Kidney capillary endothelial cell (primary cell): ENCODE measurements around the gene STX10.
"Not testable (repeated sequence)": the region's sequence is repeated elsewhere in the genome, so short reads cannot be mapped to it uniquely, and the experiment has no call there.

Source experiments
- DNase-seq: peaks from one replicate; pipeline ENCODE4 v3.0.0-alpha.2; 2018; ENCODE audit warnings: low spot score

Gene STX10

GRCh38 chr19:13150187-13150930 lies at the start of gene STX10, which contains the start of gene IER2:
TSS of gene STX10 (minus strand) at chr19:13150375. CDS start at chr19:13150173, 202 bp downstream.
TSS of gene IER2 (plus strand) at chr19:13150411. CDS start at chr19:13153187, 2,776 bp downstream.
- DNase-seq = peak; percentile 92

- DNase-seq = no peak
Measured at GRCh38 chr19:13198634-13199033, 48.5 kb upstream of the STX10 start.

GRCh38 chr19:13195678-13196077 lies 45.5 kb upstream of the STX10 start:
- DNase-seq = no peak

GRCh38 chr19:13190781-13191540 lies 40.8 kb upstream of the STX10 start:
- no peak for DNase-seq

- no peak for DNase-seq
Measured at GRCh38 chr19:13189600-13189999, 39.4 kb upstream of the STX10 start.

- DNase-seq = no peak
Measured at GRCh38 chr19:13187419-13187818, 37.2 kb upstream of the STX10 start.

GRCh38 chr19:13186688-13187087 lies 36.5 kb upstream of the STX10 start:
- DNase-seq = not testable (repeated sequence)

- not testable (repeated sequence) for DNase-seq
Measured at GRCh38 chr19:13185763-13186657, 35.8 kb upstream of the STX10 start.

- DNase-seq = not testable (repeated sequence)
Measured at GRCh38 chr19:13184926-13185325, 34.8 kb upstream of the STX10 start.

- DNase-seq = no peak
Measured at GRCh38 chr19:13181747-13182388, 31.7 kb upstream of the STX10 start.

- DNase-seq = not testable (repeated sequence)
Measured at GRCh38 chr19:13178291-13178690, 28.1 kb upstream of the STX10 start.

- not testable (repeated sequence) for DNase-seq
Measured at GRCh38 chr19:13177584-13177983, 27.4 kb upstream of the STX10 start.

- no peak for DNase-seq
Measured at GRCh38 chr19:13176345-13176744, 26.2 kb upstream of the STX10 start.

- DNase-seq = no peak
Measured at GRCh38 chr19:13173139-13173737, 23.1 kb upstream of the STX10 start.

GRCh38 chr19:13172346-13173138 lies 22.4 kb upstream of the STX10 start:
- DNase-seq = peak; percentile 73

GRCh38 chr19:13171146-13171545 lies 21.0 kb upstream of the STX10 start:
- DNase-seq = no peak

GRCh38 chr19:13169769-13170168 lies 19.6 kb upstream of the STX10 start:
- no peak for DNase-seq

GRCh38 chr19:13166151-13166550 lies 16.0 kb upstream of the STX10 start:
- DNase-seq = not testable (repeated sequence)

GRCh38 chr19:13165162-13165997 lies 15.2 kb upstream of the STX10 start:
- no peak for DNase-seq
